Activated naive CD8-positive, alpha-beta T cell treated with anti-CD3 and anti-CD28 coated beads, Interleukin-2, amount 50 U/mL, for 16 hours (primary cell): ENCODE measurements around the gene CHKA.
A peak's percentile ranks its signal among the peaks of the same experiment; 100 is the strongest.

ENCODE experiments used
- DNase-seq: peaks from one replicate; pipeline ENCODE4 v3.0.0-alpha.2; 2020; ENCODE audit warnings: low read depth, low spot score

CHKA gene

DNA sequence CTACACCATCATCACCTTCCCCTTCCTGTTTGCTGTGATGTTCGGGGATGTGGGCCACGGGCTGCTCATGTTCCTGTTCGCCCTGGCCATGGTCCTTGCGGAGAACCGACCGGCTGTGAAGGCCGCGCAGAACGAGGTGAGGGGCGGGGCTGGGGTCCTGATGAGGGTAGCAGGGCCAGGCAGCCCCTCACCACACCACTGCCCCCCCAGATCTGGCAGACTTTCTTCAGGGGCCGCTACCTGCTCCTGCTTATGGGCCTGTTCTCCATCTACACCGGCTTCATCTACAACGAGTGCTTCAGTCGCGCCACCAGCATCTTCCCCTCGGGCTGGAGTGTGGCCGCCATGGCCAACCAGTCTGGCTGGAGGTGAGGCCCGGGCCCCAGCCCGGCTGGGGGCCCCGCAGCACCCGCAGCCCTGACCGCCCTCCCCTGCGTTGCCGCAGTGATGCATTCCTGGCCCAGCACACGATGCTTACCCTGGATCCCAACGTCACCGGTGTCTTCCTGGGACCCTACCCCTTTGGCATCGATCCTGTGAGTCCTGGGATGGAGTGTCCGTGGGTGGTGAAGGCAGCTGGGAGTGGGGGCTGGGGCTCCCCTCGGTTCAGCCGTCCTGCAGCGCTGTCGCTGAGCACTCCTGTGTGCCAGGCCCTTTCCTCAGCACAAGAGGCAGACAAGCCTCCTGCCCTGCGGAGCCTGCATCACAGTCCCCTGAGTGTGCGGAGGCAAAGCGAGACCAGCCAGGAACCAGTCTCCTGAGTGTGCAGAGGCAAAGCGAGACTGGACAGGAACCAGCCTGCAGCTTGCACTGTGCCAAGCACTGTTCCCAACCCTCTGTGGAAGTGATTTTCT is 73.5 kb downstream of the CHKA start:
- no peak for DNase-seq

- no peak for DNase-seq
Observed at GRCh38 chr11:68044898-68045351, 76.3 kb downstream of the CHKA start.

- no peak for DNase-seq
Observed at GRCh38 chr11:68044145-68044813, 76.9 kb downstream of the CHKA start.

DNA sequence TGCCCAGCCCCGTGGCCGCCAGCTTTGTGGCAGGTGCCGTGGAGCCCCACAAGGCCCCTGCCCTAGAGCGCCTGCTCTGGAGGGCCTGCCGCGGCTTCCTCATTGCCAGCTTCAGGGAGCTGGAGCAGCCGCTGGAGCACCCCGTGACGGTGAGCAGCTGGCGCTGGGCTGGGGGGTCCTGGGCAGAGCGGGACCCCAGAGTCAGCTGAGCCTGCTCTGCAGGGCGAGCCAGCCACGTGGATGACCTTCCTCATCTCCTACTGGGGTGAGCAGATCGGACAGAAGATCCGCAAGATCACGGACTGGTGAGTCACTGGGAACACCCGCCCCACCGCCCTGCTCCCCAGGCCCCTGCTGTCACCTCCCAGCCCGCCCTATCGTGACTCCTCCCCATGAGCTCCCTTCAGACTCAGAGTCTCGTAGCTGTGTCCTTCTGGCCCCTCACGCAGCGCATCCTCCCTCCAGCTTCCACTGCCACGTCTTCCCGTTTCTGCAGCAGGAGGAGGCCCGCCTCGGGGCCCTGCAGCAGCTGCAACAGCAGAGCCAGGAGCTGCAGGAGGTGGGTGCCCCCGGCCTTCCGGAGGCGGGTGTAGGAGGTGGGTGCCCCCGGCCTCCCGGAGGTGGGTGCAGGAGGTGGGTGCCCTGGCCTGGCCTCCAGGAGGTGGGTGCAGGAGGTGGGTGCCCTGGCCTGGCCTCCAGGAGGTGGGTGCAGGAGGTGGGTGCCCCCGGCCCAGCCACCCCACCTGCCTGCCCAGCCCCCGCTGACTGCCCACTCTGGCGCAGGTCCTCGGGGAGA is 77.6 kb downstream of the CHKA start:
- DNase-seq = no peak

DNA sequence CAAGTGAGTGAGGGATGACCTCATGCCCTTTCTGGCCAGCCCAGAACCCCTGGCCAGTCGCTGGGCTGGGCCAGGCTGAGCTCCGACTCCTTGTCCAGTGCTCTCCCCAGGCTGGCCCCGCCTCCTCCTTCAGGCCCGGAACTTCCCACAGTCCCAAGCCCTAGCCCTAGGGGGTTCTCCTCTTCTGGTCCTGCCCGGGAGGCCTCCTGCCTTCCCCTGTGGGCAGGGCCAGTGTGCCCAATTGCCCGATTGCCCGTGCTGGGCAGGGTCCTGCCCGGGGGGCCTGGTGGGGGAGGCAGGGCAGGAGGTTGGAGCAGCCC is 78.2 kb downstream of the CHKA start:
- DNase-seq = no peak

DNA sequence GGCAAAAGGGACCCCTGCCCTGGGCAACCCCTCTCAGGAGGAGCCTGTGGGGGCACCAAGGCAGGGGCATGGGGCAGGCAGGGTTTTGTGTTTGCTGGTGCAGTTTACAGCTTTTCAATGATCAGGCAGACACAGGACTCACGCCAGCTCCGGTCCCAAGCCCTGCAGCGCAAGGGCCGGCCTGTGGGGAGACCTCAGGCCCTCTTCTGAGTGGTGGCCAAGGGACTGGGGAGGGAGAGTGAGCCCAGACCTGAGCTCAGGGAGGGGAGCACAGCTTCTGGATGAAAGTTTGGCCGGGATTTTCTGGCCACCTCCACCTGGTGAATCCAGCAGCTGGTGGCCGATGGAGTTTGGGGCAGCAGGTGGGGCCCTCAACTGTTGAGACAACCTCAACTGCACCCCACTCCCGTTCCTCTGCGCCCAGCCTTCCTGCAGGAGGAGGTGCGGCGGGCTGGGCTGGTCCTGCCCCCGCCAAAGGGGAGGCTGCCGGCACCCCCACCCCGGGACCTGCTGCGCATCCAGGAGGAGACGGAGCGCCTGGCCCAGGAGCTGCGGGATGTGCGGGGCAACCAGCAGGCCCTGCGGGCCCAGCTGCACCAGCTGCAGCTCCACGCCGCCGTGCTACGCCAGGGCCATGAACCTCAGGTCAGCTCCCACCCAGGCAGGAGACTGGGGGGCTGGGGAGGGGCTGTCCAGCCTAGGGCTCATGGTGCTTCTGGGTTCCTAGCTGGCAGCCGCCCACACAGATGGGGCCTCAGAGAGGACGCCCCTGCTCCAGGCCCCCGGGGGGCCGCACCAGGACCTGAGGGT is 78.8 kb downstream of the CHKA start:
- DNase-seq = no peak

GRCh38 chr11:68041617-68042218 is 79.5 kb downstream of the CHKA start:
- DNase-seq = no peak

DNA sequence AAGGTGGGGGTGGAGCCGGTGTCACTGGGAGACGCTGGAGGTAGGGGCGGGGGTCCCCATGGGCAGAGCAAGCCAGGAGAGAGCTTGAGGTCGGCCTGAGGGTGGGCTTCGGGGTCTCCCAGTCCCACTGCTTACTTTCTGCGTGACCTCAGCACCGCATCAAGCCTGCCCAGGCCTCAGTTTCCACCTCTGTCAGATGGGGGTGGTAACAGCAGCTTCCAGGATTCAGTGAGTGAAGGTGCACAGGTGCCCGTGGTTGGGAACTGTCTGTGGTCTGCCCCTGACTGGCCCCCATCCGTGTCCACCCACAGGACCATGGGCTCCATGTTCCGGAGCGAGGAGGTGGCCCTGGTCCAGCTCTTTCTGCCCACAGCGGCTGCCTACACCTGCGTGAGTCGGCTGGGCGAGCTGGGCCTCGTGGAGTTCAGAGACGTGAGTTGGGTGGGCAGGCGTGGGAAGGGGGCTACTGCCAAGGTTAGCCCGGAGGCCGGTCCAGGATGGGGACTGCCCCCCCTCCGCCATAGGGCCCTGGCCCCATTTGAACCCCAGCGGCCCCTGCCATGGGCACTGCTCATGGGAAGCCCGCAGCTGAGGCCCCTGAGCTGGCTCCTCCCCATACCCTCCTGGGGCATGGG is 80.1 kb downstream of the CHKA start:
- no peak for DNase-seq

GRCh38 chr11:68040101-68040956 is 80.9 kb downstream of the CHKA start:
- no peak for DNase-seq

GRCh38 chr11:68039526-68040086 is 81.6 kb downstream of the CHKA start:
- DNase-seq = no peak

GRCh38 chr11:68038718-68039525 is 82.3 kb downstream of the CHKA start, which contains the start of gene TCIRG1:
TSS of gene TCIRG1 (plus strand) at chr11:68039025. CDS start at chr11:68041272, 2,247 bp downstream.
- peak; percentile 15 for DNase-seq

DNA sequence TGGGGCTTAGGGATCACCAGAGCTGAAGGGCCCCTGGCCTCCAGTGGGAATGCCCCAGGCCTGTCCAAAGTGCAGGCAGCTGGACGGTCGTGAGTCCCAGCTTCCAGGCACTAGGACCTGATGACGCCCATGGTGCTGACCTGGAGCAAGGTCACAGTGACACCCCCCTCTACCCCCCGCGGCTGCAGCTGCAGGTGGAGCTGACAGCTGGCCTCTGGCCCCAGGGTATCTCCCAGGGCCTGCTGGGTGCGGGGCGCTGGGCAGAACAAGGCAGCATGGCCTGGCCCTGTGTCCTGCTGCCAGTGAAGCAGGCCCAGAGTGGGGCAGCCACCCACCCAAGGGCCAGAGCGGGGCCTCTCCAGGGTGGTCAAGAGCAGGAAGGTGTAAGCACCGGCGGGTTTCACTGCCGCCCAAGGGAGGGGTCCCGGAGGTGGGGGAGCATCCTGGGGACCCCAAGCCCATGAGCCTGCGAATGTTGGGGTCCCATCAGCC is 82.9 kb downstream of the CHKA start:
- DNase-seq = no peak

- DNase-seq = no peak
Observed at GRCh38 chr11:68037411-68038225, 83.6 kb downstream of the CHKA start.

DNA sequence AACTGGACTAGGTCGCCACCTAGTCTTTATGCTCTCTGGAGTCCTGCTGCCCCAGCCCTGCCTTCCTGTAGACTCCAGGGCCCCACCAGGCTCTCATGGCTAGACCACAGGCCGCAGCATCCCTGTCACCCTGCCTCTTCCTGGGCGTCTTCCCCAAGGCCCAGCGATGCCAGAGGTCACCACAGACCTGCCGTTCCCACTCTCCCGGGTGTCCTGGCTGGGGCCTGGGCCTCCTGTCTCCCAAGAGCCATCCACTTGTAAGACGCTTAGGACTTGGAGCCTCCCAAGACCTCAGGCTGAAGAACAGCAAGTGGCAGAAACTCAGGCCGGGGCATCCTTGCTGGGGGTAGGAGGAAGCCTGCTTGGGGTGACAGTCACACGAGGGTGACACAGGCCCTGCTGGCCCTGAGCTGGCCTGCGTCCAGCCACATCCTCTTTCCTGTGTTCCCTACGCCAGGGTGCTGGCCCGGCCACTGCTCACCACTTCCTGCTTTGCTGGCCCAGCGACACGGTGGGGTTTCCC is 84.4 kb downstream of the CHKA start:
- DNase-seq = no peak

- DNase-seq = no peak
Observed at GRCh38 chr11:68036141-68036716, 85.0 kb downstream of the CHKA start.

DNA sequence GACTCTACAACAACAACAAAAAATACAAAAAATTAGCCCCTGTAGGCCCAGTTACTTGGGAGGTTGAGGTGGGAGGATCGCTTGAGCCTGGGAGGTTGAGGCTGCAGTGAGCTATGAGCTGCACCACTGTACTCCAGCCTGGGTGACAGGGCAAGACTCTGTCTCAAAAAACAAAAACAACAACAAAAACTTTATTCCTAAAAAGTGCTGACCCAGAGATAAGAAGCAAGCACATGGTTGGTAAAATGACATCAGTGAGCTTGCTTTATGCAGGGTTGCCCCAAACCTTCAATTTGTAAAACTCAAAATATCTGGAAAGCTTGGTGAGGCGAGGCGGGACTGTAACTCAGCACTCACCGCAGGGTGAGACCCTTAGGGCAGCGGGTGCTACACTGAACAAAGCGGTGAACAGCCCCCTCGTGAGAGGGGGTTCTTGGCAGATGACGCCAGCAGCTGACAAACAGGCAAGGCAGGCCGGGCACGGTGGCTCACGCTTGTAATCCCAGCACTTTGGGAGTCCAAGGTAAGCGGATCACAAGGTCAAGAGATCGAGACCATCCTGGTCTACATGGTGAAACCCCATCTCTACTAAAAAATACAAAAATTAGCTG is 85.8 kb downstream of the CHKA start:
- no peak for DNase-seq
